HepG2 (cell line): ENCODE data around the gene ITGB6. TPM values are rescaled to one million over a fixed set of nuclear protein-coding genes. Genes with fewer than 3 reads are reported as not detected.

Source experiments
- ATAC-seq: fragments of 200-7000 bp; cut with Tn5 transposase; 3 replicates; pipeline ENCODE4 v1.9.1; 2020; ENCODE audit warnings: mild to moderate bottlenecking, moderate library complexity
- BruUV-seq: library from RNA; stranded (reverse); fragments of 400-500 nt; replicated peaks from 2 replicates; lab custom pipeline; 2021; lab: Mats Ljungman, UMichigan
- CTCF ChIA-PET: fragments of 300-600 bp; formaldehyde crosslinking; extraction: SDS; loops from one replicate; lab custom pipeline; 2021; ENCODE audit warnings: low total read pairs, inconsistent platforms, low intra/inter-chr PET ratio; lab: Yijun Ruan, JAX
- POLR2A ChIA-PET: fragments of 350-600 bp; sonication (Branson Sonifier 250); formaldehyde crosslinking; loops from one replicate; lab custom pipeline; 2020; ENCODE audit warnings: antibody characterized with exemption, inconsistent platforms; lab: Yijun Ruan, JAX
- DNase-seq: peaks from one replicate; pipeline ENCODE4 v3.0.0-alpha.2; 2015; ENCODE audit warnings: low spot score
- FAIRE-seq: peaks from 3 replicates; lab custom pipeline; 2011; peaks lifted over from hg19 to GRCh38; lab: Jason Lieb, UNC
- H2AFZ ChIP-seq: one replicate; pipeline ENCODE4 v1.6.1; 2011; ENCODE audit warnings: low read length, inconsistent platforms
- H3K27ac ChIP-seq: fragments of 300-600 bp; 3 replicates; pipeline ENCODE4 v1.8.0; 2011; ENCODE audit warnings: mixed run types, mild to moderate bottlenecking, mixed read lengths, low read length, inconsistent platforms; ENCODE audit not compliant: insufficient read depth; ENCODE audit errors: extremely low read length
- H3K27me3 ChIP-seq, 2 experiments: fragments of 200-600 bp in 1 of 2; 2 replicates in 1 of 2; 3 replicates in 1 of 2; pipeline versions ENCODE4 v1.6.0 to v1.8.0; 2011; ENCODE audit warnings: low read length in 2 of 2, mild to moderate bottlenecking in 2 of 2, moderate library complexity in 2 of 2, inconsistent platforms in 1 of 2; ENCODE audit not compliant: insufficient read depth in 2 of 2, control insufficient read depth in 1 of 2
- H3K36me3 ChIP-seq, 2 experiments: fragments of 200-600 bp in 1 of 2; replicated peaks in 1 of 2; 2 replicates in 1 of 2; 3 replicates in 1 of 2; pipeline versions ENCODE4 v1.5.1 to v1.8.0; 2011; ENCODE audit warnings: low read length in 2 of 2, inconsistent platforms in 1 of 2; ENCODE audit not compliant: insufficient read depth in 2 of 2, control insufficient read depth in 1 of 2
- H3K4me1 ChIP-seq: 2 replicates; pipeline ENCODE4 v1.5.1; 2012; ENCODE audit warnings: low read length, inconsistent platforms; ENCODE audit not compliant: insufficient read depth
- H3K4me2 ChIP-seq: 2 replicates; pipeline ENCODE4 v1.6.0; 2011; ENCODE audit warnings: low read depth, low read length, inconsistent platforms
- H3K4me3 ChIP-seq, 3 experiments: fragments of 200-600 bp in 1 of 3; sonication (generic), shearing (Covaris generic) in 1 of 3; replicated peaks in 1 of 3; 2 replicates each; pipeline ENCODE4 v1.5.1; 2011 to 2016; ENCODE audit warnings: low read length in 3 of 3, inconsistent platforms in 2 of 3, low read depth in 2 of 3, mild to moderate bottlenecking in 2 of 3, control low read depth in 1 of 3, mixed read lengths in 1 of 3; ENCODE audit not compliant: insufficient read depth in 1 of 3
- H3K79me2 ChIP-seq: one replicate; pipeline ENCODE4 v1.6.1; 2011; ENCODE audit warnings: low read length, inconsistent platforms; ENCODE audit not compliant: insufficient read depth
- H3K9ac ChIP-seq: 2 replicates; pipeline ENCODE4 v1.6.0; 2011; ENCODE audit warnings: mild to moderate bottlenecking, low read depth, low read length, inconsistent platforms; ENCODE audit not compliant: insufficient read depth
- H3K9me3 ChIP-seq: 2 replicates; pipeline ENCODE4 v1.5.1; 2012; ENCODE audit warnings: mild to moderate bottlenecking, low read length
- H4K20me1 ChIP-seq: 2 replicates; pipeline ENCODE4 v1.6.0; 2011; ENCODE audit warnings: inconsistent platforms, mild to moderate bottlenecking, low read length, moderate library complexity; ENCODE audit not compliant: insufficient read depth
- MAFG ChIP-seq: sonication (generic); formaldehyde crosslinking; IDR thresholded peaks from 2 replicates; pipeline ENCODE4 v1.5.1; 2020; ENCODE audit warnings: mild to moderate bottlenecking, missing genetic modification reagents
- RNF2 ChIP-seq: fragments of 450-650 bp; conservative IDR thresholded peaks from 2 replicates; pipeline ENCODE4 v1.6.1; 2016; ENCODE audit warnings: low read depth
- ZNF572 ChIP-seq: sonication (generic); formaldehyde crosslinking; IDR thresholded peaks from 2 replicates; pipeline ENCODE4 v1.5.1; 2020; ENCODE audit warnings: mild to moderate bottlenecking, missing genetic modification reagents
- WGBS: methylation state at CpG from one replicate; pipeline ENCODE4 v1.1.6; 2017; ENCODE audit warnings: low lambda C conversion rate; 5-methylcytosine and 5-hydroxymethylcytosine counted together
- in situ Hi-C: cut with HindIII; loops from 2 replicates; pipeline ENCODE4 v1.10.0; 2017; ENCODE audit warnings: low pct_unique_long_range_greater_than_20kb; ENCODE audit not compliant: extremely low pct_ligation_motif_present
- intact Hi-C: fragments of 100-400 bp; cut with micrococcal nuclease; formaldehyde crosslinking; loops from one replicate; pipeline ENCODE4 v1.10.0; 2022; ENCODE audit not compliant: unreplicated experiment
- polyA plus RNA-seq, 8 experiments: library from polyadenylated mRNA; depleted of rRNA in 3 of 8; stranded (reverse) in 7 of 8; unstranded in 1 of 8; fragments of >200 nt; fragmentation: Illumina TruSeq in 4 of 8; extraction: Trizol in 4 of 8; gene quantifications; 2 replicates each; pipeline versions ENCODE4 v1.2.1 to v1.2.3, GENCODE V29; 2011 to 2016; ENCODE audit warnings: low read depth in 4 of 8, missing spikeins in 1 of 8, mixed read lengths in 1 of 8; ENCODE audit not compliant: insufficient read depth in 1 of 8
- total RNA-seq, 5 experiments: library from RNA; depleted of rRNA; stranded (reverse); fragments of >200 nt; fragmentation: Illumina TruSeq; extraction: Trizol; gene quantifications; 2 replicates each; pipeline ENCODE4 v1.2.3, GENCODE V29; 2016; ENCODE audit warnings: low read depth in 1 of 5
- TF ChIP-seq, protein P1 (sequence below): sonication (generic); formaldehyde crosslinking; IDR thresholded peaks from 2 replicates; pipeline ENCODE4 v1.8.1; 2023; ENCODE audit warnings: mild to moderate bottlenecking, missing genetic modification reagents
- TF ChIP-seq, protein P2 (sequence below): sonication (generic); formaldehyde crosslinking; IDR thresholded peaks from 2 replicates; pipeline ENCODE4 v1.4.0; 2020; ENCODE audit warnings: mild to moderate bottlenecking, missing genetic modification reagents
- TF ChIP-seq, protein P3 (sequence below): sonication (generic); formaldehyde crosslinking; IDR thresholded peaks from 2 replicates; pipeline ENCODE4 v1.4.0; 2020; ENCODE audit warnings: mild to moderate bottlenecking, missing genetic modification reagents

Gene ITGB6
- total and polyA plus RNA-seq, 2 of the 13 experiments (the other 11 are each of a cell fraction or from before 2014, with no cell fraction given) = not detected

DNA sequence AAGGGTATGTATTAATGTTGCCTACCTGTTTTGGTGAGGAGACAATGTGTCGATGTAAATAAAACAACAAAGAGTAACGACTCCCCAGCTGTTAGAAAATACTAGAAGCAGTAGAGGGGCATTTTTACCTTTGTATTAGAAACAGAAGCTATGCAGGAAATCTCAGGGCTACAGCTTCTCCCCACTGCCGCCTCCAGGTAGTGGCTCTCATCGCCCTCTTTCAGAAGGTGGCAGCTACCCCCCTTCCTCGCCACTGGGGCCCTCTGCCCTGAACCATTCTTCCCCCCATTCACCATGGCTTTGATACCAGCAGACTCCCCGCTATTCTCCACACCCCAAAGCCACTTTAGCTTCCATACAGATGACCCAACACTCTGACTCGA is 144.4 kb downstream of the ITGB6 start:
- Histone ChIP-seq H3K4me2 (no peak overlapping the region), H3K27ac (no peak overlapping the region), H2AFZ (no peak overlapping the region), H3K9me3 (no peaks in the 10 kb centered on the region), H3K4me1 (peaks cover 11% of the 10 kb centered on the region; the same call in 1 of the 2 replicates), H3K4me3 (no peak overlapping the region)
- intact Hi-C loops (no loop called here), in situ Hi-C loops (no loop called here)
- 24% methylated on average over 7 of the region's 7 CpGs for WGBS
- POLR2A ChIA-PET = no interaction called here
- ATAC-seq (no peak), DNase-seq (no peak)
- BruUV-seq = no TSS peak
- TF ChIP-seq, protein P1, sequence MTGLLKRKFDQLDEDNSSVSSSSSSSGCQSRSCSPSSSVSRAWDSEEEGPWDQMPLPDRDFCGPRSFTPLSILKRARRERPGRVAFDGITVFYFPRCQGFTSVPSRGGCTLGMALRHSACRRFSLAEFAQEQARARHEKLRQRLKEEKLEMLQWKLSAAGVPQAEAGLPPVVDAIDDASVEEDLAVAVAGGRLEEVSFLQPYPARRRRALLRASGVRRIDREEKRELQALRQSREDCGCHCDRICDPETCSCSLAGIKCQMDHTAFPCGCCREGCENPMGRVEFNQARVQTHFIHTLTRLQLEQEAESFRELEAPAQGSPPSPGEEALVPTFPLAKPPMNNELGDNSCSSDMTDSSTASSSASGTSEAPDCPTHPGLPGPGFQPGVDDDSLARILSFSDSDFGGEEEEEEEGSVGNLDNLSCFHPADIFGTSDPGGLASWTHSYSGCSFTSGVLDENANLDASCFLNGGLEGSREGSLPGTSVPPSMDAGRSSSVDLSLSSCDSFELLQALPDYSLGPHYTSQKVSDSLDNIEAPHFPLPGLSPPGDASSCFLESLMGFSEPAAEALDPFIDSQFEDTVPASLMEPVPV (CRISPR knock-in tag) = no peak
- TF ChIP-seq MAFG (CRISPR knock-in tag) (no peak), RNF2 (no peak), ZNF572 (no peak)
- TF ChIP-seq, protein P2, sequence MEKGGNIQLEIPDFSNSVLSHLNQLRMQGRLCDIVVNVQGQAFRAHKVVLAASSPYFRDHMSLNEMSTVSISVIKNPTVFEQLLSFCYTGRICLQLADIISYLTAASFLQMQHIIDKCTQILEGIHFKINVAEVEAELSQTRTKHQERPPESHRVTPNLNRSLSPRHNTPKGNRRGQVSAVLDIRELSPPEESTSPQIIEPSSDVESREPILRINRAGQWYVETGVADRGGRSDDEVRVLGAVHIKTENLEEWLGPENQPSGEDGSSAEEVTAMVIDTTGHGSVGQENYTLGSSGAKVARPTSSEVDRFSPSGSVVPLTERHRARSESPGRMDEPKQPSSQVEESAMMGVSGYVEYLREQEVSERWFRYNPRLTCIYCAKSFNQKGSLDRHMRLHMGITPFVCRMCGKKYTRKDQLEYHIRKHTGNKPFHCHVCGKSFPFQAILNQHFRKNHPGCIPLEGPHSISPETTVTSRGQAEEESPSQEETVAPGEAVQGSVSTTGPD (CRISPR knock-in tag) = no peak
- TF ChIP-seq, protein P3, sequence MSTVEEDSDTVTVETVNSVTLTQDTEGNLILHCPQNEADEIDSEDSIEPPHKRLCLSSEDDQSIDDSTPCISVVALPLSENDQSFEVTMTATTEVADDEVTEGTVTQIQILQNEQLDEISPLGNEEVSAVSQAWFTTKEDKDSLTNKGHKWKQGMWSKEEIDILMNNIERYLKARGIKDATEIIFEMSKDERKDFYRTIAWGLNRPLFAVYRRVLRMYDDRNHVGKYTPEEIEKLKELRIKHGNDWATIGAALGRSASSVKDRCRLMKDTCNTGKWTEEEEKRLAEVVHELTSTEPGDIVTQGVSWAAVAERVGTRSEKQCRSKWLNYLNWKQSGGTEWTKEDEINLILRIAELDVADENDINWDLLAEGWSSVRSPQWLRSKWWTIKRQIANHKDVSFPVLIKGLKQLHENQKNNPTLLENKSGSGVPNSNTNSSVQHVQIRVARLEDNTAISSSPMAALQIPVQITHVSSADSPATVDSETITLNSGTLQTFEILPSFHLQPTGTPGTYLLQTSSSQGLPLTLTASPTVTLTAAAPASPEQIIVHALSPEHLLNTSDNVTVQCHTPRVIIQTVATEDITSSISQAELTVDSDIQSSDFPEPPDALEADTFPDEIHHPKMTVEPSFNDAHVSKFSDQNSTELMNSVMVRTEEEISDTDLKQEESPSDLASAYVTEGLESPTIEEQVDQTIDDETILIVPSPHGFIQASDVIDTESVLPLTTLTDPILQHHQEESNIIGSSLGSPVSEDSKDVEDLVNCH (CRISPR knock-in tag) = no peak
- TF ChIP-seq, all 625 proteins: peak for 0
- Histone ChIP-seq H4K20me1 (no peaks in the 10 kb centered on the region), H3K9ac (no peak overlapping the region), H3K36me3 (no peaks in the 10 kb centered on the region), H3K79me2 (no peaks in the 10 kb centered on the region), H3K27me3 (peaks cover 0 to 16% of the 10 kb centered on the region in 2 experiments; a peak in 3 of 5 replicates)
- CTCF ChIA-PET = no interaction called here
- FAIRE-seq = no peak
